IMR-90 (cell line): ENCODE data around the gene ELK3. TPM values are rescaled to one million over a fixed set of nuclear protein-coding genes. Genes with fewer than 3 reads are reported as not detected.

Experiments used
- ATAC-seq: fragments of 200-7000 bp; cut with Tn5 transposase; 2 replicates; pipeline ENCODE4 v1.9.1; 2020; ENCODE audit warnings: low read depth, mild to moderate bottlenecking, moderate library complexity
- BruUV-seq: library from RNA; stranded (reverse); fragments of 400-500 nt; replicated peaks from 2 replicates; lab custom pipeline; 2021; lab: Mats Ljungman, UMichigan
- CTCF ChIA-PET: fragments of 300-600 bp; formaldehyde crosslinking; extraction: SDS; loops from one replicate; lab custom pipeline; 2021; ENCODE audit warnings: antibody characterized with exemption; lab: Yijun Ruan, JAX
- POLR2A ChIA-PET: fragments of 300-600 bp; sonication (Branson Sonifier 250); formaldehyde crosslinking; loops from one replicate; lab custom pipeline; 2022; ENCODE audit warnings: antibody characterized with exemption; ENCODE audit not compliant: unreplicated experiment; lab: Charles Lee
- DNase-seq: peaks from one replicate; pipeline ENCODE4 v3.0.0; 2013
- H2AFZ ChIP-seq: replicated peaks from 2 replicates; pipeline ENCODE3; 2013; ENCODE audit warnings: low read length, mild to moderate bottlenecking; ENCODE audit not compliant: poor library complexity
- H2AK5ac ChIP-seq: 2 replicates; pipeline ENCODE4 v1.6.1; 2013; ENCODE audit warnings: low read depth, low read length, inconsistent platforms
- H2AK9ac ChIP-seq: replicated peaks from 2 replicates; pipeline ENCODE3; 2013; ENCODE audit warnings: mild to moderate bottlenecking, low read depth, low read length, moderate library complexity; ENCODE audit not compliant: poor library complexity
- H2BK120ac ChIP-seq: 2 replicates; pipeline ENCODE4 v1.6.1; 2013; ENCODE audit warnings: low read depth, low read length, inconsistent platforms
- H2BK15ac ChIP-seq: 3 replicates; pipeline ENCODE4 v1.6.1; 2013; ENCODE audit warnings: low read depth, low read length, inconsistent platforms
- H2BK20ac ChIP-seq: 2 replicates; pipeline ENCODE4 v1.6.1; 2013; ENCODE audit warnings: low read depth, mild to moderate bottlenecking, inconsistent platforms, low read length, moderate library complexity
- H2BK5ac ChIP-seq: 2 replicates; pipeline ENCODE4 v1.6.1; 2013; ENCODE audit warnings: mild to moderate bottlenecking, low read depth, low read length, inconsistent platforms; ENCODE audit not compliant: poor library complexity, severe bottlenecking
- H3K14ac ChIP-seq: replicated peaks from 2 replicates; pipeline ENCODE4 v1.6.1; 2013; ENCODE audit warnings: low read depth, low read length, inconsistent platforms
- H3K18ac ChIP-seq: 2 replicates; pipeline ENCODE4 v1.6.1; 2013; ENCODE audit warnings: low read depth, low read length, control low read depth
- H3K23ac ChIP-seq: 2 replicates; pipeline ENCODE4 v1.6.1; 2013; ENCODE audit warnings: low read depth, low read length, inconsistent platforms
- H3K27ac ChIP-seq: 2 replicates; pipeline ENCODE4 v1.5.1; 2013; ENCODE audit warnings: mild to moderate bottlenecking, control low read depth, low read length; ENCODE audit not compliant: insufficient read depth
- H3K27me3 ChIP-seq: 2 replicates; pipeline ENCODE4 v1.6.1; 2013; ENCODE audit warnings: low read length; ENCODE audit not compliant: control insufficient read depth, insufficient read depth
- H3K36me3 ChIP-seq: 2 replicates; pipeline ENCODE4 v1.6.1; 2013; ENCODE audit warnings: low read length, mixed read lengths; ENCODE audit not compliant: control insufficient read depth, insufficient read depth
- H3K4ac ChIP-seq: 2 replicates; pipeline ENCODE4 v1.6.1; 2013; ENCODE audit warnings: low read depth, low read length, inconsistent platforms
- H3K4me1 ChIP-seq: 2 replicates; pipeline ENCODE4 v1.6.1; 2013; ENCODE audit warnings: low read length, mixed read lengths; ENCODE audit not compliant: control insufficient read depth, insufficient read depth
- H3K4me2 ChIP-seq: 2 replicates; pipeline ENCODE4 v1.6.1; 2013; ENCODE audit warnings: low read depth, mild to moderate bottlenecking, control low read depth, low read length, moderate library complexity
- H3K4me3 ChIP-seq: 2 replicates; pipeline ENCODE4 v1.5.1; 2013; ENCODE audit warnings: low read depth, mild to moderate bottlenecking, control low read depth, low read length, moderate library complexity; ENCODE audit not compliant: insufficient read depth
- H3K56ac ChIP-seq: 2 replicates; pipeline ENCODE4 v1.6.1; 2013; ENCODE audit warnings: low read length, inconsistent platforms; ENCODE audit not compliant: insufficient read depth; ENCODE audit errors: extremely low read depth
- H3K79me1 ChIP-seq, 2 experiments: 2 replicates each; pipeline ENCODE4 v1.6.1; 2013; ENCODE audit warnings: low read length in 2 of 2, inconsistent platforms in 1 of 2, low read depth in 1 of 2
- H3K9ac ChIP-seq: 2 replicates; pipeline ENCODE4 v1.6.1; 2013; ENCODE audit warnings: low read depth, low read length, control low read depth
- H3K9me1 ChIP-seq: 2 replicates; pipeline ENCODE4 v1.6.1; 2013; ENCODE audit warnings: low read length, inconsistent platforms; ENCODE audit not compliant: insufficient read depth
- H3K9me3 ChIP-seq: 2 replicates; pipeline ENCODE4 v1.6.1; 2013; ENCODE audit warnings: low read length; ENCODE audit not compliant: control insufficient read depth, insufficient read depth
- H4K20me1 ChIP-seq: 2 replicates; pipeline ENCODE4 v1.6.1; 2013; ENCODE audit warnings: low read length, inconsistent platforms; ENCODE audit not compliant: insufficient read depth
- H4K5ac ChIP-seq: 2 replicates; pipeline ENCODE4 v1.6.1; 2013; ENCODE audit warnings: mild to moderate bottlenecking, low read depth, low read length, control low read depth
- H4K8ac ChIP-seq, 2 experiments: 2 replicates each; pipeline ENCODE4 v1.6.1; 2013; ENCODE audit warnings: low read depth in 2 of 2, low read length in 2 of 2, control low read depth in 1 of 2, inconsistent platforms in 1 of 2
- H4K91ac ChIP-seq: 2 replicates; pipeline ENCODE4 v1.6.1; 2013; ENCODE audit warnings: low read depth, low read length, inconsistent platforms; ENCODE audit not compliant: insufficient read depth
- CTCF ChIP-seq: conservative IDR thresholded peaks from 2 replicates; pipeline ENCODE4 v1.5.1; 2012; ENCODE audit warnings: mild to moderate bottlenecking, low read depth, low read length, improper control_type of control experiment
- FOS ChIP-seq: fragments of 150-350 bp; IDR thresholded peaks from 2 replicates; pipeline ENCODE4 v1.6.1; 2016; ENCODE audit warnings: low read depth, low read length
- WGBS, 2 experiments: methylation state at CpG; one replicate each; pipeline versions ENCODE4 v1.1.5 to v1.1.7; 2013; ENCODE audit warnings: missing lambda C conversion rate in 2 of 2; ENCODE audit not compliant: insufficient read length in 1 of 2; ENCODE audit errors: extremely low coverage in 2 of 2; 5-methylcytosine and 5-hydroxymethylcytosine counted together
- dilution Hi-C: fragments of 300-500 bp; cut with HindIII; formaldehyde crosslinking; loops from one replicate; pipeline ENCODE4 v1.14.3; 2018; ENCODE audit warnings: low sequenced_read_pairs; ENCODE audit not compliant: unreplicated experiment
- in situ Hi-C: fragments of 300-500 bp; cut with MboI; formaldehyde crosslinking; loops from 3 replicates; pipeline ENCODE4 v1.14.3; 2019; ENCODE audit warnings: low sequenced_read_pairs, inconsistent platforms, mixed read lengths
- intact Hi-C: fragments of 100-400 bp; cut with micrococcal nuclease; formaldehyde crosslinking; loops from 2 replicates; pipeline ENCODE4 v1.10.0; 2022
- polyA plus RNA-seq, 3 experiments: library from polyadenylated mRNA; depleted of rRNA; stranded (reverse); fragments of >200 nt; gene quantifications; 2 replicates each; pipeline ENCODE4 v1.2.3, GENCODE V29; 2012; ENCODE audit warnings: low replicate concordance in 1 of 3
- total RNA-seq: library from RNA; depleted of rRNA; stranded (reverse); fragments of >200 nt; gene quantifications from 2 replicates; pipeline ENCODE4 v1.2.3, GENCODE V29; 2012

ELK3 gene
- total and polyA plus RNA-seq, 2 of the 4 experiments (the other 2 are of a cell fraction), result 14.5 to 27.5 TPM

GRCh38 chr12:96208801-96209549, 14.8 kb downstream of the ELK3 start:
- POLR2A ChIA-PET, result interaction anchor here (0.7 kb wide), 1 partner anchor 10 kb away, joined by 3 read pairs; no protein-coding TSS in a partner anchor
- no peak overlapping the region for H4K91ac ChIP-seq
- H4K20me1 ChIP-seq, result peaks cover 36% of the 10 kb centered on the region
- no peak overlapping the region for H2AFZ ChIP-seq
- dilution Hi-C loops, result no loop called here
- peaks cover 13% of the 10 kb centered on the region for H3K4me1 ChIP-seq
- H3K4ac ChIP-seq, result no peak overlapping the region
- H3K23ac ChIP-seq, result no peak overlapping the region
- H3K4me2 ChIP-seq, result peak overlapping the region; percentile 25
- peaks cover 1% of the 10 kb centered on the region; the same call in 1 of the 2 replicates for H3K36me3 ChIP-seq
- in situ Hi-C loops, result loop anchor here (10.0 to 25.0 kb wide), 2 partner anchors 306 to 597 kb away; no protein-coding TSS in a partner anchor
- no peaks in the 10 kb centered on the region for H3K27me3 ChIP-seq
- no CpG with 5 or more reads among the region's 10 CpGs for WGBS, 2 experiments
- no peak overlapping the region for H2BK5ac ChIP-seq
- H2BK20ac ChIP-seq, result no peak overlapping the region; the same call in 1 of the 2 replicates
- peaks cover 42 to 81% of the 10 kb centered on the region in 2 experiments for H3K79me1 ChIP-seq
- H2AK5ac ChIP-seq, result no peak overlapping the region
- no peak overlapping the region for H3K56ac ChIP-seq
- intact Hi-C loops, result no loop called here
- no peak overlapping the region for H3K4me3 ChIP-seq
- ATAC-seq, result no peak
- H3K14ac ChIP-seq, result 0 out of 2 replicates have a peak overlapping the region, but pooled peaks have one; percentile 1
- TF ChIP-seq FOS (no peak), CTCF (0 out of 2 replicates have a peak, but pooled peaks have one; percentile 12)
- no peak overlapping the region for H2BK120ac ChIP-seq
- no peak overlapping the region for H3K18ac ChIP-seq
- H4K5ac ChIP-seq, result no peak overlapping the region
- H3K9me1 ChIP-seq, result peaks cover 15% of the 10 kb centered on the region; the same call in 1 of the 2 replicates
- CTCF ChIA-PET, result interaction anchor here (0.6 to 1.5 kb wide), 4 partner anchors 9 to 152 kb away, joined by 3 to 6 read pairs (median 3); no protein-coding TSS in a partner anchor
- H3K9ac ChIP-seq, result no peak overlapping the region
- H4K8ac ChIP-seq, result 0 out of 4 replicates have a peak overlapping the region, but pooled peaks of 1 of the 2 experiments have one; percentile 4
- H3K27ac ChIP-seq, result no peak overlapping the region
- H3K9me3 ChIP-seq, result peaks cover 2% of the 10 kb centered on the region; the same call in 1 of the 2 replicates
- no peak for DNase-seq
- BruUV-seq, result no TSS peak
- H2BK15ac ChIP-seq, result no peak overlapping the region
- H2AK9ac ChIP-seq, result no peak overlapping the region
